Measurements from ENCODE around the gene ARHGAP26. TPM values are rescaled to one million over a fixed set of nuclear protein-coding genes. Genes with fewer than 3 reads are reported as not detected.

ARHGAP26 gene
- total and polyA plus RNA-seq, 2 of the 4 experiments (the other 2 are of a cell fraction) = 0.54 to 0.56 TPM

GRCh38 chr5:143238620-143239019 is 468.4 kb downstream of the ARHGAP26 start:
- in situ Hi-C loops (cut with MboI; ENCODE audit: low sequenced_read_pairs) = no loop called here
- POLR2A ChIA-PET (ENCODE audit: unreplicated experiment) = interaction anchor here (0.6 kb wide), 1 partner anchor 137 kb away, joined by 3 read pairs; no protein-coding TSS in a partner anchor
- no CpG with 5 or more reads among the region's 2 CpGs for WGBS, 2 experiments (ENCODE audit: extremely low coverage in 2 of 2, insufficient read length in 1 of 2)

More at GRCh38 chr5:143238620-143239019, 468.4 kb downstream of the ARHGAP26 start:
- Histone ChIP-seq H2BK15ac (ENCODE audit: low read depth, low read length) (0 out of 3 replicates have a peak overlapping the region, but pooled peaks have one; percentile 45), H4K8ac (ENCODE audit: low read depth in 2 of 2, low read length in 2 of 2) (no peak overlapping the region), H3K4me2 (ENCODE audit: low read depth, low read length) (no peak overlapping the region), H3K9ac (ENCODE audit: low read depth, low read length) (no peak overlapping the region), H2BK120ac (ENCODE audit: low read depth, low read length) (peak overlapping the region; percentile 60; the same call in 1 of the 2 replicates), H3K27ac (ENCODE audit: insufficient read depth, low read length) (no peak overlapping the region), H3K9me3 (ENCODE audit: control insufficient read depth, insufficient read depth, low read length) (no peaks in the 10 kb centered on the region), H3K23ac (ENCODE audit: low read depth, low read length) (no peak overlapping the region), H4K5ac (ENCODE audit: low read depth, low read length) (no peak overlapping the region), H2AFZ (replicated peaks; ENCODE audit: low read length, poor library complexity) (no peak overlapping the region), H2AK5ac (ENCODE audit: low read depth, low read length) (no peak overlapping the region), H3K4ac (ENCODE audit: low read depth, low read length) (no peak overlapping the region; the same call in 1 of the 2 replicates), H3K56ac (ENCODE audit: extremely low read depth, insufficient read depth, low read length) (no peak overlapping the region), H3K79me1 (ENCODE audit: low read depth in 1 of 2, low read length in 2 of 2) (peaks cover 0 to 6% of the 10 kb centered on the region in 2 experiments; a peak in 1 of 4 replicates), H3K4me1 (ENCODE audit: control insufficient read depth, insufficient read depth, low read length) (peaks cover 23% of the 10 kb centered on the region), H3K27me3 (ENCODE audit: control insufficient read depth, insufficient read depth, low read length) (no peaks in the 10 kb centered on the region), H3K4me3 (ENCODE audit: insufficient read depth, low read depth, low read length) (no peak overlapping the region), H3K14ac (replicated peaks; ENCODE audit: low read depth, low read length) (no peak overlapping the region), H3K9me1 (ENCODE audit: insufficient read depth, low read length) (peaks cover 19% of the 10 kb centered on the region), H3K18ac (ENCODE audit: low read depth, low read length) (no peak overlapping the region), H2BK5ac (ENCODE audit: low read depth, low read length, poor library complexity, severe bottlenecking) (no peak overlapping the region), H2AK9ac (replicated peaks; ENCODE audit: low read depth, low read length, poor library complexity) (no peak overlapping the region), H4K91ac (ENCODE audit: insufficient read depth, low read depth, low read length) (no peak overlapping the region), H3K36me3 (ENCODE audit: control insufficient read depth, insufficient read depth, low read length) (no peaks in the 10 kb centered on the region), H2BK20ac (ENCODE audit: low read depth, low read length) (peak overlapping the region; percentile 55; the same call in 1 of the 2 replicates), H4K20me1 (ENCODE audit: insufficient read depth, low read length) (no peaks in the 10 kb centered on the region)
- TF ChIP-seq USF2 (IDR thresholded peaks at IDR 0.05; ENCODE audit: low read depth, low read length) (no peak), MAFK (IDR thresholded peaks at IDR 0.05; ENCODE audit: low read depth, low read length) (no peak), FOS (IDR thresholded peaks at IDR 0.05; ENCODE audit: low read depth, low read length) (no peak), POLR2A (IDR thresholded peaks at IDR 0.05; ENCODE audit: low read depth, low read length) (no peak), RAD21 (IDR thresholded peaks at IDR 0.05; ENCODE audit: low read length) (no peak), RFX5 (IDR thresholded peaks at IDR 0.05; ENCODE audit: low read depth, low read length) (no peak), RCOR1 (IDR thresholded peaks at IDR 0.05; ENCODE audit: insufficient replicate concordance, low read length) (no peak), ELK1 (IDR thresholded peaks at IDR 0.05; ENCODE audit: borderline replicate concordance, low read depth, low read length) (no peak), MXI1 (IDR thresholded peaks at IDR 0.05; ENCODE audit: borderline replicate concordance, low read depth, low read length) (no peak), CEBPB (IDR thresholded peaks at IDR 0.05; ENCODE audit: low read depth, low read length) (no peak), CHD1 (IDR thresholded peaks at IDR 0.05; ENCODE audit: low read depth, low read length) (no peak), SMC3 (IDR thresholded peaks at IDR 0.05; ENCODE audit: low read depth, low read length) (no peak), NFE2L2 (IDR thresholded peaks at IDR 0.05; ENCODE audit: low read depth, low read length) (no peak), BHLHE40 (IDR thresholded peaks at IDR 0.05; ENCODE audit: low read depth, low read length) (no peak), MAZ (IDR thresholded peaks at IDR 0.05; ENCODE audit: borderline replicate concordance, low read depth, low read length) (no peak), CTCF (conservative IDR thresholded peaks at IDR 0.05; ENCODE audit: low read depth, low read length) (no peak)
- intact Hi-C loops (cut with micrococcal nuclease) (no loop called here), dilution Hi-C loops (cut with HindIII; ENCODE audit: low sequenced_read_pairs, unreplicated experiment) (no loop called here)
- DNase-seq = no peak
- BruUV-seq (replicated peaks) = no TSS peak
- CTCF ChIA-PET = no interaction called here
- ATAC-seq (ENCODE audit: low read depth) = no peak
